Measurements from ENCODE around the gene SIDT2. TPM values are rescaled to one million over a fixed set of nuclear protein-coding genes. Genes with fewer than 3 reads are reported as not detected.

Gene SIDT2
- total RNA-seq, 1 donor from 2014 or later: 3.2 TPM

DNA sequence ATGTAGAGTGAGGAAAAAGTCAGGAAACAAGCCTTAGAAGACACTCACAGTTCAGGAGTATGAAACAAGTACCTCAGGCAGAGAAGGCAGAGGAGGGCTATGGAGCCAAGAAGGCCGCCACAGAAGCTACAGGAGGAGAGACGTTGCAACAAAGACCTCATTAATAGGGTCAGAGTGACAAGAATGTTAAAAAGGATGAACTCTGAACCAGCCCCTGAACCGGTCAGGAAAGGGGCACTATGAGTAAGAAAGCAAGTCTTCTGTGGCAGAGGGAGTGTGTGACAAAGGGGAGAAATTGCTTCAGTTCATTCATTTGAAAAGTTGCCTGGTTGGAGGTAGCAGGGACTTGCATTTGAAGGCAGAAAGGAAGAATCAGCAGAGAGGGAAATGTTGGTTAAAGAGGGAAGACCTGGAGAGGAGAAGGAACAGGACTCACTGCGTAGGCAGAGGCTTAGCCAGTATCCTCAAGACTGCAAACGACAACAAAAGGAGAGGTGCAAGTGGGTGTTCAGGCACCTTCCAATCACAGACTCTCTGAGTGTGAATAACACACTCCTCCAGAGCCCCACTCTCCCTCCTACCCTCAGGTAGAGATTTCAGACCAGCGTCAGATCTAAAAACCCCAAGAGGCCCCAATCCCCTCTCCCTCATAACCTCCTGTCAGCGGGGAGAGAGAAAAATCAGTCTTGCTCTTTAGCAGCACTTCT, 36.0 kb downstream of the SIDT2 start:
- Histone ChIP-seq H3K4me3 (ENCODE audit: low read depth, low read length) (no peak overlapping the region), H3K27me3 (ENCODE audit: control insufficient read depth, insufficient read depth, low read length) (no peaks in the 10 kb centered on the region), H3K36me3 (ENCODE audit: control insufficient read depth, insufficient read depth, low read length) (peaks cover 28% of the 10 kb centered on the region)
- FAIRE-seq (peak; percentile 52), DNase-seq (ENCODE audit: low read depth) (no peak)
- TF ChIP-seq, protein P1, sequence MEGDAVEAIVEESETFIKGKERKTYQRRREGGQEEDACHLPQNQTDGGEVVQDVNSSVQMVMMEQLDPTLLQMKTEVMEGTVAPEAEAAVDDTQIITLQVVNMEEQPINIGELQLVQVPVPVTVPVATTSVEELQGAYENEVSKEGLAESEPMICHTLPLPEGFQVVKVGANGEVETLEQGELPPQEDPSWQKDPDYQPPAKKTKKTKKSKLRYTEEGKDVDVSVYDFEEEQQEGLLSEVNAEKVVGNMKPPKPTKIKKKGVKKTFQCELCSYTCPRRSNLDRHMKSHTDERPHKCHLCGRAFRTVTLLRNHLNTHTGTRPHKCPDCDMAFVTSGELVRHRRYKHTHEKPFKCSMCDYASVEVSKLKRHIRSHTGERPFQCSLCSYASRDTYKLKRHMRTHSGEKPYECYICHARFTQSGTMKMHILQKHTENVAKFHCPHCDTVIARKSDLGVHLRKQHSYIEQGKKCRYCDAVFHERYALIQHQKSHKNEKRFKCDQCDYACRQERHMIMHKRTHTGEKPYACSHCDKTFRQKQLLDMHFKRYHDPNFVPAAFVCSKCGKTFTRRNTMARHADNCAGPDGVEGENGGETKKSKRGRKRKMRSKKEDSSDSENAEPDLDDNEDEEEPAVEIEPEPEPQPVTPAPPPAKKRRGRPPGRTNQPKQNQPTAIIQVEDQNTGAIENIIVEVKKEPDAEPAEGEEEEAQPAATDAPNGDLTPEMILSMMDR (IDR thresholded peaks at IDR 0.05; ENCODE audit: insufficient read depth, low read length, severe bottlenecking): no peak

GRCh38 chr11:117217141-117218084, 38.9 kb downstream of the SIDT2 start:
- DNase-seq (ENCODE audit: low read depth) (no peak), FAIRE-seq (no peak)
- Histone ChIP-seq H3K36me3 (ENCODE audit: control insufficient read depth, insufficient read depth, low read length) (peaks cover 33% of the 10 kb centered on the region), H3K4me3 (ENCODE audit: low read depth, low read length) (no peak overlapping the region), H3K27me3 (ENCODE audit: control insufficient read depth, insufficient read depth, low read length) (no peaks in the 10 kb centered on the region)
- TF ChIP-seq, protein P1 (IDR thresholded peaks at IDR 0.05; ENCODE audit: insufficient read depth, low read length, severe bottlenecking): no peak

DNA sequence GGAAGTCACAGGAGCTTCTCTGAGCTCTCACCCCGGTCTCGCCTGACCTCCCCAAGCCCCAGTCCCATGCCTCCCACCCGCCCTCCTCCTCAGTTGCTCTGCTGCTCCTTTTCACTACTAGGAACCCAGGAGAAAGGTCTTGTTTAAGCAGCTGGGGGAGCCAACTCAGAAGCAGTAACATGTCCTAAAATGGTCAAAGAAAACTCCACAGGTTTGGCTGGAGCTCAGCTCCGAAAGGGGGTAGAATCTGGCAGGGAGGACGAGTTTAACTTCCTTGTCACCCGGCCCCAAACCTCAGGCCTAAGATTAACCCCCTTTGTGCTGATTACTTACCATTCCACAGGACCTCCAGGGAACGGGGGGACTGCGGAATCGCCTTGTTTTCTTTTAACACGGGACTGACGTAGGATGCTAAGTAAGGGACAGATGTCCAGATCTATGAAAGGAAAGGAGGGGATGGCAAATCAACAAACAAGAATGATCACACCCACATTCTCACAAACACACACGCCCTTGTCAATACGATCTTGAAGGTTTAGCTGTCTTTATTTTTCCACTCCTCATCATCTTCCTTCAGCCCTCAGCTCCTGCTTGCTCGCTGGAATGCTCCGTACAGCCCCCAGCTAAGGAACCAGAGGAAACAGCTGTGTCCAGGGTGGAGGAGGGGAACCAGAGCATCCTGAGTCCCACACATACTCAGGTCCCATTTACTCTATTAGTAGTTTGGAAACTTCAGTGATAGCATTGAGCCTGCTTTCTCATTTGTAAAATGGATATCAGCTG, 39.8 kb downstream of the SIDT2 start:
- H3K27me3 ChIP-seq (ENCODE audit: control insufficient read depth, insufficient read depth, low read length): no peaks in the 10 kb centered on the region
- DNase-seq (ENCODE audit: low read depth) (no peak), FAIRE-seq (peak; percentile 55)
- no peak overlapping the region for H3K4me3 ChIP-seq (ENCODE audit: low read depth, low read length)
- TF ChIP-seq, protein P1 (IDR thresholded peaks at IDR 0.05; ENCODE audit: insufficient read depth, low read length, severe bottlenecking): no peak
- H3K36me3 ChIP-seq (ENCODE audit: control insufficient read depth, insufficient read depth, low read length): peaks cover 38% of the 10 kb centered on the region

DNA sequence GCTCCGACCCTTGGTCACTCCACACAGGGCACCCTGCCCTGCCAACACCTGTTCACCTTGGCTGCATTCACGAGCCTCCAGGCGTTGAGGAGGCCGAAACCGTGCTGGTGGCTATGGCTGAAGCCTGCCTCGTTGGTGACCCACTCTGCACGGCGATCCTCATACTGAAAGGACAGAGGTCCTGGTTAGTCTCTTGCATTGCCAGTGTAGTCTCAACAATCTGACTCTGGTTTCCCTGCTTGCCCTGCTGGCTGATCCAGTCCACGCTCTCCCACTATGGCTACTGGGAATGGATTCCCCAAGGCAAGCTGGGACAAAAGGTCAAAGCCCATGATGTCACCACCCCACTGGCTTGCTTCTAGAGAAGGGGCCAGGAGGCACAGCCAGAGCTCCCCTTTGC, 40.5 kb downstream of the SIDT2 start:
- DNase-seq (ENCODE audit: low read depth): no peak

GRCh38 chr11:117219455-117219854, 40.9 kb downstream of the SIDT2 start:
- peaks cover 44% of the 10 kb centered on the region for H3K36me3 ChIP-seq (ENCODE audit: control insufficient read depth, insufficient read depth, low read length)
- TF ChIP-seq, protein P1 (IDR thresholded peaks at IDR 0.05; ENCODE audit: insufficient read depth, low read length, severe bottlenecking): no peak
- H3K27me3 ChIP-seq (ENCODE audit: control insufficient read depth, insufficient read depth, low read length): no peaks in the 10 kb centered on the region
- DNase-seq (ENCODE audit: low read depth): no peak
- H3K4me3 ChIP-seq (ENCODE audit: low read depth, low read length): no peak overlapping the region
- no peak for FAIRE-seq

More for the DNA sequence above, 40.5 kb downstream of the SIDT2 start:
- Histone ChIP-seq H3K27me3 (ENCODE audit: control insufficient read depth, insufficient read depth, low read length) (no peaks in the 10 kb centered on the region), H3K36me3 (ENCODE audit: control insufficient read depth, insufficient read depth, low read length) (peaks cover 41% of the 10 kb centered on the region), H3K4me3 (ENCODE audit: low read depth, low read length) (no peak overlapping the region)
- FAIRE-seq: no peak
- TF ChIP-seq, protein P1 (IDR thresholded peaks at IDR 0.05; ENCODE audit: insufficient read depth, low read length, severe bottlenecking): no peak

Measured in bronchial epithelial cell (primary cell).